Activated CD4-positive, alpha-beta T cell treated with anti-CD3 and anti-CD28 coated beads for 24 hours (primary cell): ENCODE measurements around the gene PMAIP1.

ENCODE experiments used
- DNase-seq, 2 donors: peaks; one replicate each; pipeline ENCODE4 v3.0.0-alpha.2; 2020; ENCODE audit warnings: low read depth in 2 of 2

Gene PMAIP1

GRCh38 chr18:59912007-59912550 lies 12.3 kb downstream of the PMAIP1 start:
- no peak for DNase-seq

GRCh38 chr18:59915606-59916005 lies 15.8 kb downstream of the PMAIP1 start:
- no peak for DNase-seq

- DNase-seq, result no peak
Observed at GRCh38 chr18:59916746-59917145, 16.9 kb downstream of the PMAIP1 start.

- no peak for DNase-seq
Observed at GRCh38 chr18:59917422-59917821, 17.6 kb downstream of the PMAIP1 start.

GRCh38 chr18:59918320-59918755 lies 18.5 kb downstream of the PMAIP1 start:
- no peak for DNase-seq

GRCh38 chr18:59918997-59919396 lies 19.2 kb downstream of the PMAIP1 start:
- no peak for DNase-seq

GRCh38 chr18:59921384-59921891 lies 21.6 kb downstream of the PMAIP1 start:
- peak in 1 of 2 donors; percentile 39 for DNase-seq

- DNase-seq, result no peak
Observed at GRCh38 chr18:59923539-59924196, 23.9 kb downstream of the PMAIP1 start.

GRCh38 chr18:59926131-59926530 lies 26.3 kb downstream of the PMAIP1 start:
- no peak for DNase-seq

GRCh38 chr18:59927246-59927825 lies 27.5 kb downstream of the PMAIP1 start:
- peak in 1 of 2 donors; percentile 27 for DNase-seq

GRCh38 chr18:59928201-59928600 lies 28.4 kb downstream of the PMAIP1 start:
- no peak for DNase-seq

GRCh38 chr18:59929621-59930295 lies 30.0 kb downstream of the PMAIP1 start:
- no peak for DNase-seq

GRCh38 chr18:59932401-59932800 lies 32.6 kb downstream of the PMAIP1 start:
- DNase-seq, result no peak

- DNase-seq, result no peak
Observed at GRCh38 chr18:59938676-59939075, 38.9 kb downstream of the PMAIP1 start.

- no peak for DNase-seq
Observed at GRCh38 chr18:59939127-59939526, 39.3 kb downstream of the PMAIP1 start.

GRCh38 chr18:59940068-59940467 lies 40.3 kb downstream of the PMAIP1 start:
- no peak for DNase-seq

- DNase-seq, result no peak
Observed at GRCh38 chr18:59941331-59941730, 41.5 kb downstream of the PMAIP1 start.

- DNase-seq, result no peak
Observed at GRCh38 chr18:59942601-59943000, 42.8 kb downstream of the PMAIP1 start.

GRCh38 chr18:59945544-59945943 lies 45.7 kb downstream of the PMAIP1 start:
- DNase-seq, result no peak

- no peak for DNase-seq
Observed at GRCh38 chr18:59950215-59950944, 50.6 kb downstream of the PMAIP1 start.

GRCh38 chr18:59951591-59951990 lies 51.8 kb downstream of the PMAIP1 start:
- DNase-seq, result no peak
